ENCODE measurements around the gene NFIX.

The NFIX gene

DNA sequence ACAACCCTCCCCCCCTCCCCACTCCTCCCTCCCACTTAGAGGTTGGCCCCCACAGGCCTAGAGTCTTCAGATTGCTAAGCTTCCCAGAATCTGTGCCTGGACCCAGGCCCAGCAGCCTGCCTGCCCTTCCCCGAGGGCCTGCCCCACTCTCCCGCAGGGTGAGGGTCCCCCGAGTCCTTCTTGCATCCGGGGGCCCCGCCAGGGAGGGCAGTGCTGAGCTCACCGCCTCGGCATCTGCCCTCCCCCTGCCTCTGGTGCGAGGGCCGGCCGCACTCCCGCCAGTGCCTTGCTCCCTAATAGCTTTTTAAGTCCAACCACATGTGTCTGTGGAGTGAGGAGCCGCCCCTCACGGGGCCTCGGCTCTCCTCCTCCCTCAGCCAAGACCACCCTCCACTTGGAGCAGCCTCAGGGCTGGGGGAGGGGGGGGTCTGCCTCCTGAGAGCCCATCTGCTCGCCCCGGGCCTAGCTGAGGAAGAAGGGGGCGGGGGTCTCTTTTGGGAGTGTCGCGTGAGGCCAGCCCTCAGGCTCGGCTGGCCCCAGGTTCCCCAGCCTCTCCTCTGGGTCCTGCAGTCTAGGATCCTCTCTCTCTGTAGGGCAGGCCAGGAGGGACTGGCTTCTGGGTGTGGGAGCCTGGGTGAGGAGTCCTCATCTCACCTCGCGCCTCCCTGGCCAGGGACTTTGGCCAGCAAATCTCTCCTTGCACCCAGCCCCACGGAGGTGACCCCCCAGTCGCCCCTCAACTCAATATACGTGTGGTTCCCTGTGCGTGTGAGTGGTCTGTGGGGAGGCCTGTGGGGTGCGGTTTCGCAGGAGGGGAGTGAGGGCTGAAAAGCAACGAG lies 60.2 kb downstream of the NFIX start:
- peak in 5 of 14 donors; percentile 19 to 73 (median 49) for DNase-seq

DNA sequence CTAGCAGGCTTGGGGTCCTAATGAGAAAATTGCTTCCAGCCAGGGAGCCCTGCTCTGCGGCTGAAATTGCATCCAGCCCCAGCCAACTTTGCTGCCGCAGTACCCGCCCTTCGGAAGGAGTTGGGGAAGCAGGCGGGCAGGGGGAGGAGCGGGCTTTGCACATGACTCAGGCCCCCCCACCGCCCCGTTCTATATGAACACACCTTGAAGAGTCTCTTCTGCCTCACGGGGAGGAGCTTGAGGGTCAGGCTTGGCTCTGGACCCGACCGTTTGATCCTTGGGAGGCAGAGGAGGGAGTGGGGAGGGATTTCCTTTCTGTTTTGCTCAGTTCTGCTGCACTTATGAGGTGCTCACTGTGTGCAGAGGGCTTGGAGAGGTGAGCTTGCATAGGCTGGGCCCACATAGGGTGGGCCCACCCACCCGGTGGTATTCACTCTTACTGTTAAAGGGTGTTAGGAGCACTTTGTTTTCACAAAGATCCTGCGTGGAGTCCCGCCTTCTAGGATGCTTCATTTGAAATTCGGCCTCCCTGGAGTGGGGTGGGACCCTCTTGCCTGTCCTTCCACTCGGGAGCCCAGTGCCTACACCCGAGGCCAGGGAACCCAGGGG lies 60.9 kb downstream of the NFIX start:
- DNase-seq, result peak in 1 of 14 donors; percentile 10

DNA sequence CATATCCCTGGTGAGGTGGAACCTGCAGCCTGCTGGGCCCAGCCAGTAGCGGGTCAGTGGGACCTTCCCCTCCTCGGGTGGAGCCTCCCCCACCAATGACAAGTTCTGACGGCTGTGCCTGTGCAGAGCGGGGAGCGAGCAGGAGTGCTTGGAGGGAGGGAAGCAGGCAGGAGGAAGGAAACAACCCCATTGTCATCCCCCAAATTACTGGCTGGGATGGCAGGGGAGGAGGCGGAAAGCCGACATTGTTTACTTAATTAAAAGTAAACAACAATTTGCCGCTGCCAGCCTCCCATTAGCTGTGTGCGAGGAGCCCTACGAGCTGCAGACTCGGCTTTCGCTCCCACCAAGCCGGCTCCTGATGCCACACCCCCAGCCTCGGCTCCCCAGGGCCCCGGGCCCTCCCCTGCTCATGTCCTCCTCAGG lies 61.9 kb downstream of the NFIX start:
- DNase-seq, result no peak

DNA sequence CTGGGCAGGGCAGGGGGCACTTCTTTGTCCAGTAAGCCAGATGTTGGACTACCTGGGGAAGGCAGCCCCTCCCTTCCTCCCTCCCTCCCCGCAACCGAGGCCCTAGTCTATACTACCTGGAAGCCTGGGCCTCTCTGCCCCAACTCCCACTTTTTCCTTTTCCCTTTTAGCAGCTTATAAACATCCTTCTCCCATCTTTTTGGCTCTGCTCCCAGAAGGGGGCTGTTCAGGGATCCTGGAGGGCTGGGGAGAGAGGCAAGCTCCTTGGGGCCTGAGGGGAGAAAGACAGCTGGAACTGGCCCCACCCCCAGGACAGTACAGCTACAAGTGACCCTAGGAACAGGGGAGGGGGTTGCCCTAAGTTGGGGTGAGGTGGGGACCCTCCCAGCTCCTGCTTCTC lies 62.5 kb downstream of the NFIX start:
- no peak for DNase-seq

DNA sequence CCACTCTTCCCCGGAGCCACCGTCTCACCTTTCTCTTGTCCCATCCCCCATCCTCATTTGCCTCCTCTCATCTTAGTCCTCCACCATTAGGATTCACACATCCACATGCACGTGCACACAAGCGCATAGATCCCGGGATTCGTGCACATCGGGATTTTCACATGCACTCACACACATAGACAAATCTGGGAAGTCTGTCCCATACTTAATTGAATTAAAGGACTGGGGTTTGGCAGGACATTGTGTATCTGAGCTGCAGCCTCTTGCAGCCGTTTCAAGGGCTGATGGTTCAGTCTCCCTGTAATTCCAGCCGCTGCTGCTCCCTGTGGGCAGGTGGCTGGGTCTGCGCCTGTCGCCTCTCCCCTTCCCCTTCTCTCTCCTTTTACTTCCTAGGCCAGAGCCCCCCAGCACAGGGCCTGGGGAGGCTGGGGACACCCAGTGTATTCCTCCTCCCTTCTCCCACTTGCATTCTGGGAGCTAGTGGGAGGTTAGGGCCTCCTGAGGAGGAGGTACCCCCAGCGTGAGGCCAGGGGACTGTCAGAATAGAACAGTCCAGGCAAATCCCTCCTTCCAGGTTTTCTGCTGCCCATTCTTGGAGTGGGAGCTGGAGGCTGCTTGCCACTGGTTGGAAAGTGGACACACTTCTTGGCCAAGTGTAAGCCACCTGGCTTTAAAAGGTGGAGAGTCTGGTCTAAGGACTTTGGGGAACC lies 63.8 kb downstream of the NFIX start:
- no peak for DNase-seq

DNA sequence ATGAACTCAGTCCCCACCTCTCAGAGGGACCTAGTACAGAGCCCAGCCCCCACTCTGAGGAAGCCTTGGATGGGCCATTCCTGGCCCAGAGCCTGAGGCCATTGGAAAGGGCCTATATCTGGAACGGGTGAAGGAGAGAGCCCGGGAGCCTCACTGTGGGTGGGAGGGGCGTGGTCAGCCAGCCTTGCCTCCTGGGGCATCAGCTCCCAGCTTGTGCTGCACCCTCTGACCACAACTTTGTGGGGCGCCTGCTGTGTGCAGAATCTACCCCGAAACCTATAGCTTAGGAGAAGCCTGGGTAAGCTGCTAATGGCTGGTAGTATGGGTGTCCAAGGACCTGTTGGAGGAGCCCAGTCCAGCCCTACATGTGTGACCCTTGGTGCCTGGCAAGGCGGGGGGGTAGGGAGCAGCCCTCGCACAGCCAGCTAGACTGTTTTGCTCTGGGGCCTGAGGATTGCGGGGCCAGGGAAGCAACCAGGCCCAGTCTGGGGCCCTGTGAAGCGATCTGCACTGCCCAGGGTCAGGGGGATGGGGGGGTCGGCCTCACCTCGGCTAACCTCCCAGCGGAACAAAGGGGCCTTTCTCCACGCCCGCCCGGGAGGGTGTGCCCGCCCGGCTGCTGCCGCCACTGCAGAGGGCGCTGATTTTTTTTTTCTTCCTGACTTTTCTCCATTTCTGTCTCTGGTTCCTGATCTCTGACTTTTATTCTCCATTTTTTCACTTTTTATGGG lies 65.1 kb downstream of the NFIX start:
- DNase-seq, result peak in 5 of 14 donors; percentile 28 to 67 (median 55)

DNA sequence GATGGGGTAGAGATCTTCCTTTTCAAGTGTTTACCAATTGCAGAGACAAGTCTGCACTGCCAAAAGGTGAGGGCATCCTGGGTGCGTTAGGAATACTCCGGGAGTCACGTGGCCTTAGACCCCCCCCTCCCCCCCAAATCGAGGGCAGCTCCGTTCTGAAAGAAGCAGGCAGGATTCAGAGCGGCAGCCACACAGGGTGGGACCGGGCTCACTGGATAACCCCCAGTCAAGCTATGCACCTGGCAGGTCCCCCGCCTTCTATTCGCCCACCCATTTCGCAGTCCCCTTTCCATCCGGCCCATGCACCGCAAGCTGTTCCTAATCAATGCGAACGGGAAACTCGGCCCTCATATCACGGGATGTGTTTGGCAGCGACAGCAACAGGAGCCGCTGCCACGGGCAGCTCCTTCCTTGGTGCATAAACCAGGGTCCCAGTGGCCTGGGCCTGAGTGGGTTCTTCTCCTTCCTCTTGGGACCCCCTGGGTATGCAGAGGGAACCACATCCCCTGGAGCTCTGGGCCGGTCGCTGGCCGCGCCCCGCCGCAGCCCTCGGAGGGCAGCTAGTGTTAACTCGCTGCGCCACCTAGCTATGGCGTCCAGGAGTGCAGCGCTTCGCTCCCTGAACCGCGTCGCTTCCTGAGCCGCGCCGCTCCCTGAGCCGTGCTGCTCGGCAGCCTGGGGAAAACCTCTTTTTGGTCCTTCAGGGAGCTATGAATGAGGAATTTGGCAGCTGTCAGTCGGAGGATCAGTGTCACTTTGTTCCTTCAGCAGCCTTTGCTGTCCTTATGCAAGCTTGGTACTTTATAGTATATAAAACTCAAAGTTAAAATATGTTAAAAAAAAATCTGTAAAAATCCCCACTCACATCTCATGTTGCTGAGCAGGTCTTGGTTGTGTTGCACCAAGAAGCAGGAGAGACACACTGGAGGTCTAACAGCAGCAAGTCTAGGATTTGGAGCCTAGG lies 66.0 kb downstream of the NFIX start:
- peak in 12 of 14 donors; percentile 60 to 87 (median 76) for DNase-seq

DNA sequence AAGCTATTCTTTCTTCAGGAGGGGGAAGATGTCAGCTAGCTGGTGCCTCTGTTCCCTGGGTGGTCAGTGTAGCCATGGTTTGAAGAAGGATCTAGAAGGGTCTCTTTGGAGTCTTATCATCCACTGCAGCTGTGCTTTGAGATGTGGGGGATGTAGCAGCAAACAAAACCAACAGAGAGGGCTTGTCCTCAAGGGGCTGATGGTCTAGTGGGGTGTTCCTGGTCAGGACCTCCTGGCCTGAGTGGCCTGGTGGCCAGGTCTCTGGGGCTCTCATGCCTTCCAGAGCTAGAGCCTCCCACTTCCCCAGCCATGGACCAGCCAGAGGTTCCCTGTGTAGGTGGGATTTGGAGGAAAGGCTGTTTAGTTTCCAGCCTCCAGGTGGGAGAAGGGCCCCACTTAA lies 67.0 kb downstream of the NFIX start:
- DNase-seq, result no peak

DNA sequence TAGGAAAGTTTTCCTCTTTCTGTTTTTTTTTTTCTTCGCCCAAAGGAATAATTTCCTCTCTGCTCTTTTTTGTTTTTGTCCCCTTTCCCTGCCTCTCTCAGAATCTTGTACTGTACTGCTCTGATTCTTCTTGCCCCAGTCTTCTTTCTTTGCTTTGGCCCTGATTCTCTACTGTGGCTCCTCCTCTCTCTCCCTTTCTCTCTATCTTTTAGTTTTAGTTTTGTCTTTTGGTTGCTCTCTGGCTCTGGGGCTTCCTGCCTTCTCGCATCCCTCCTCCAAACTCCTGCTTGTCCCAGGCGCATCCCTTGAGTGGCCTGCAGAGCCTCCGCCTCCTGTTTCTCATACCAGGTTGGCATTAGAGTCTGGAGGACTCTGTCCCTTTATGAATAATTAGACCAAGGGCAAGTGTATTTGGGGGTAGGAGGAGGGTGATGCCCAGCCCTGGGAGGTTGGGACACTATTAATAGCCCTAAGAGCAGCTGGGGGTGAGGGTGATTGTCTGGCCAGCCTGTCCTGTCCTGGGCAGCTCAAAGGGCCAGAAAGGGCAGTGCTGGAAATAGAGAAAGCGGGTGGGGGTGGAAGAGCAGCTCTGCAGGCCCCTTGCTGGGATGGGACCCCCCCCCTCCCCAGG lies 68.3 kb downstream of the NFIX start:
- peak in 6 of 14 donors; percentile 33 to 75 (median 64) for DNase-seq

DNA sequence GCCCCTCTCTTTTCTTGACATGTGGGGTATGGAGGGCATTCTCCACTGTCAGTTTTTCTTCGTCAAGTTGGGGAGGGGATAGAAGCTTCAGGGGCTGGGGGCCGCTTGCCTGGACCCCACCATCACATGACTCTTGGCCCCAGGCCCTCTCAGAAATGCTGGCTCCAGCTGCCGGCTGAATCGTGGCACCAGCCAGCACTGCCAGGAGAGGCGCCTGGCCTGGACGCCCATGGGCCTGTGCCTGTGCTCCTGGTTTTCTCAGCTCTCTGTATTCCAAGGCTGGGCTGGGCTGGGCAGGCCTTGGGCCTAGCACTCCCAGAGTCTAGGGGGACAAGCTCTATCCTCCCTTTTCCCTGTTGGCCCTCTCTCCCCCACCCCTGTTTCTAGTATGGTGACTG lies 68.8 kb downstream of the NFIX start:
- peak in 4 of 14 donors; percentile 26 to 75 (median 62) for DNase-seq

DNA sequence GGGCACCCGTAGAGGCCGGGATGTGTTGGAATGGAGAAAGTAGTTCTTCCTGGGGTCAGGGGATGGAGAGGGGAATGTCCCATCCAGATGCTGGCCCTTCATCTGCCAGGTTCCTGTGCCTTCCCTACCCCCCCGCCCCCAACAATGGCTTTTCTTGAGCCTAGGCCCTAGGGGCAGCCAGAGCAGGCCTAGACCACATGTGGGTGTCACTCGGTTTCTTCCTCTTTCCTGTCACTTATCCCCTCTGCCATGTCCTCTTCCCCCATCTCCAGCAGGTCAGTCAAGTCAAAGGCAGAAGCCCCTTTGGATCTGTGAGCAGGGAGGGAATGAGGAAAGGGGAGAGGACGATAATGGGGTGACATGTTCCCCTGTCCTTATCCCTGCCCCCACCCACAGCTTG lies 71.0 kb downstream of the NFIX start:
- DNase-seq, result no peak

DNA sequence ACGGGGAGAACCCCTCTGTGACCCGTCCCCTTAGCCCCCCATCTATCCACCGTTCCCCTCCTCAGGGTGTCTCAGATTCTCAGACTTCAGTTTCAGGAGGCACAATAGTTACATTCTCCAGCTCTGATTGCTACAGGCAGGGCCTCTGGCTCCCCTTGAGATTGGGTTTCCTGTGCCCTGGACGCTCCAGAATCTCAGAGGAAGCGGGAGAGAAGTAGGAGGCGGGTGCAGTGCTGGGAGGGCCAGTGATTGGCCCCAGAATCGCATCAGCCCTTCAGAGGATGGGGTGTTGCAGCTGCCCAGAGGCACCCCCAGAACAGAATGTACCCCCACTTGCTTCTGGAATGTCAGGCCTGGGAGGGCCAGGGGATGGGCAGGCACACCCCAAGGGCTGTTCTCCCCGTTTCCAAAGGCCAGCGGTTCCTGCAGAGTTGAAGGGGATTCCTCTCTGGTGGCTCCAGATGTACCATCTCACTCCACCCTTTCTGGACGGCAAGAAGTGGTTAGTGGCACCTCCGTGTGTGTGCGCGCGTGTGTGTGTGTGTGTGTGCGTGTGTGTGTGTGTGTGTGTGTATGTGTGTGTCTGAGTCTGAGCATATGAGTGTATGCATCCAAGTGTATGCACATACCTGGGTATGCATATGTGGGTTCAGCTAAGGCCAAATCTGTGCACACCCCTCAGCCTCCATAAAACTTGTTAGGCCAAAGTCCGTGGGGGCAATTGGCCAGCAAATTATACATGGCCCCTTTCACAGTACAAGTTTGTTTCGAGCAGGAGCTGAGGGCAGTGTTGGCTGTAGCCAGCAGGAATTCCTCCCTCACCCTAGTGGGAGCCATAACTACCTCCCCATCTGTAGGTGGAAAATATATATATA lies 71.9 kb downstream of the NFIX start:
- no peak for DNase-seq

DNA sequence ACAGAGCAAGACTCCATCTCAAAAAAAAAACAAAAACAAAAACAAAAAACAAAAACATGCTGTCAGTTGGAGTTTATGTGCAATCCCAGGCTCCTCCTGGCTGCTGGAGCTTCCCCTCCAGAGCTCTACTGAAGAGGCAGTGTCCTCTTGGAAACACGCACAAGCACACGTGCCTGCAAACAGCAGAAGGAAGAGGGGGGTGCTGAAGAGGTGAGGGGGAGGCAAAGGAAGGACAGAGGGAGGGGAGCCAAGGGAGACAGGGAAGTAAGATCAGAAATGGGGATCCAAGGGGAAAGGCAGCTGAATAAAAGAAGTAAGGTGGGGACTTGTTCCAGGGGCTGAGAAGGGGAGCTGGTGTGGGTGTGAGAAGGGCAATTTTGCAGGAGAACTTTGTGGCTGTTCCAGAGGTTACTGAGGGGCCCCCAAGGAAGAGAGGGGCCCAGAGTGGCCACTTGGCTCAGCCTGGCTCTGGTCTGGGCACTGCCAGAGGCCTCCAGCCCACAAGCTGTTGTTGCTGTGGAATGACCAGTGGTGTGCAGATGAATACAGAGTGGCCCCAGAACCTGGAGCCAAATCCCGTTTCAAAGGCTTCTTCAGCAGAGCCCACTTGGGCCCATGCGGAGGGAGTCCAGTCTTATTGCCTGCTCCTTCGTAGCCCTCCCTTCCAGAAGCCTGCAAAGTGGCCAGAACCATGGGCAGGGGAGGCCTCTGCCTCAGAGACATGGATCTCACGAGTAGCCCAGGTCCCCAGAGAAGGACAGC lies 73.0 kb downstream of the NFIX start:
- peak in 8 of 14 donors; percentile 38 to 89 (median 66) for DNase-seq

DNA sequence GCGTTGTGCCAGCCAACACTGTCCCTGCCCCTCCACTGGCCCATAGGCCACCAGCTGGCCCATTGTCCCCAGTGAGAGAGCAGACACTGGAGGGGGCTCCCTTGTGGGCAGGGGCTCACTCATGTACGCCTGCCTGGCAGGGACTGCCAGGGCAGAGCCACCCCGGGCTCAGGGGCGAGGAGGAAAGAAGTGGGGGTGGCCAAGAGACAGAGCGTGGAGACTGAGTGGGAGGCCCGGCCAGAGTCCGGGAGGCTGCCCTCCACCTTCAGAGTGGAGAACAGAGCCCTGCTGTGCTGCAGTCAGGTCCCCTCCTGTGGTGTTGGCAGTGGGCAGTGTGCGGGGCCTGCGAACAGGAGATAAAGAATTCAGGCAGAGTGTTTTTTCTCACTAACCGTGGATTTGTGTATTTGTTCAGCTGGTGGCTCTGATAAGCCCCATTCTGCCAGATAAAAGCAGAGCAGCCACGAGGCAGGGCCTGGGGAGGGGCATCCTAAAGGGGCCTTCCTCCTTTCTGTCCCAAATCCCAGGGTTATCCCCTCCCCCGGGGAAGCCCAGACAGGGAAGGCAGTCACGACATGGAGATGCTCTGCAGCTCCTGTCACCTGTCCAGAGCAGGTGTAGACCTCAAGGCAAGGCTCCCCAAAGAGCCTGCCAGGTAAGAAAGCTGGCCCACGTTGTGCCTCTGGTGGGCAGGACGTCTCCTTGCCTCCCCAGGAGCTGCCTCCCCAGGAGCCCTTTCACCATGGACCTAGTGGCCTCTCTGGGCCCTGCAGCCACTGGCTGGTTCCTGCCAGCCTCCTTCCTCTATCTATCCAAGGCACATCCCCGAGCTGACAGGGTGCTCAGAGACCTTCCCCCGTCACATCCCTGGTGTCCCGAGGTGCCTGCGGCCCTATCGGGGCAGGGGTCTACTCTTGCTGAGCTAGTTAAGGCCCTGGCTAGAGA lies 74.4 kb downstream of the NFIX start:
- peak in 4 of 14 donors; percentile 34 to 55 (median 44) for DNase-seq

DNA sequence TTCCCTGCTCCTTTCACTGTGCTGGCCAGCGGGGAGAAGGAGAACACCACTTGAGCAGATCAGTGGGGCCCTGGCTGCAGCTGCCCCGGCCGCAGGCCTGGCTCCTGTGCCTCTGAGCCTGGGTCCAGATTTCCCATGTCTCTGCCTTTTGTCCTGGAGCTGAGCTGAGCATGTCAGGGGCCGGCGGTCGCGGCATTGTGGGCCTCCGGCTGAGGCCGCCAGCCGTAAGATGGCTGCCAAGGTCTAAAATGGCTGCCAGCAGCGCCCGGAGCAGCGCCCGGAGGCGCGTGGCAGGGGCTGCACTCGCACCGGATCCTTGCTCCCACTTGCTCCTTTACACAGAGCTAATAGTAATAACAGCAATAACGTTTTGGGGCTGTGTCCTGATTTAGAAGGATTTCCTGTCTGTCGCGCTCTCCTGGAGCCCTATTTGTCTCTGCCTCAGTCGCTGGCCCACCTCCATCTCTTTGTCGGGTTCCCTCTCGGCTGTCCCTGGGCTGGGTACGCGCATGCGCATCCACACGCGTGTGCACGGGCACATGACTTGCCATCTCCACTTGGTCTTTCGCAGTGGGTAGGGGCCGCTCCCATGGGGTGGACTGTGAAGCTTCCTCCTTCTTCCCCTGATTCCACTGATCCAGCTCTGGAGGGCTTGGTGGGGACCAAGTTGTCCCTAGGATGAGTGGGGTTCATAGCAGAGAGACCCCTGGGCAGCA lies 75.3 kb downstream of the NFIX start:
- peak in 8 of 14 donors; percentile 38 to 87 (median 75) for DNase-seq

DNA sequence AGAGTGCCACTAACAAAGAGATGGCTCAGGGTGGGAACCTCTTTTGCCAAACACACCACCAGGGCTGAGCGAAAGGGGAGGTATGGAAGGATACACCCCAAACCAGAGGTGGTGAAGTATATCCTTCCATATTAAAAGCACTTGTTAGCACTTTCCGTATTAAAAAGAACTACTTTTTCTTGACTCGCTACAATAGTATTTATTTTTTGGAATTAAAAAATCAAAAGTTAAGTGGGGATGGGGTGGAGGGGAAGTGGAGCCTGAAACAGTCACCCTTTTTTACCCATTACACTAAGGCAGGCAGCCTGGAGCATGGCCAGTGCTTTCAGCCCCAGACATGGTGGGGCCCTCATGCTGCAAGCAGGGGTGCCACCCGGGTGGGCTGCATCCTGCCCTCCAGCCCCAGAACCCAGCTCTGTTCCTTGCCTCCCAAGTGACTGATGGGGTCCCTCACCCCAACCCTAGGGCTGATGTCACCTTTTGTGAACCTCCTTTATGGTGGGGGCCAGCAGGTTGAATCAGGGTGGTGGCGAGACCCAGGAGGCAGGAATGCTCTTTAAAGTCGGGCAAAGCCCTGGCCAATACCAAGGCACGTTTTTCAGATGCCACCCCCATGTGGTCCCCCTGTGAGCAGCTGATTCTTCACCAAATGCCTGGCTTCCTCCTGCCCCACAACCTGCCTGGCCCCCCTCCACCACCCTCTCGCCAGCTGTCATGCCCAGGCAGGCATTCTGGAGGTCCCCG lies 76.3 kb downstream of the NFIX start:
- DNase-seq, result peak in 1 of 14 donors; percentile 61

All from C1 segment of cervical spinal cord (tissue), 14 donors.